K562 (cell line): Measurements from ENCODE around the gene MYO1F. TPM values are rescaled to one million over a fixed set of nuclear protein-coding genes. Genes with fewer than 3 reads are reported as not detected.
A peak's percentile ranks its signal among the peaks of the same experiment; 100 is the strongest.

Source experiments
- ATAC-seq: fragments of 200-7000 bp; cut with Tn5 transposase; 3 replicates; pipeline ENCODE4 v1.9.1; 2020; ENCODE audit warnings: moderate library complexity
- BruUV-seq: library from RNA; stranded (reverse); fragments of 400-500 nt; replicated peaks from 2 replicates; lab custom pipeline; 2021; lab: Mats Ljungman, UMichigan
- CTCF ChIA-PET: fragments of 300-600 bp; formaldehyde crosslinking; extraction: SDS; loops from one replicate; lab custom pipeline; 2021; ENCODE audit warnings: low intra/inter-chr PET ratio; lab: Yijun Ruan, JAX
- POLR2A ChIA-PET: fragments of 300-600, 350-650 bp; sonication (Branson Sonifier 250); formaldehyde crosslinking; extraction: SDS; loops from one replicate; lab custom pipeline; 2021; ENCODE audit warnings: antibody characterized with exemption, inconsistent platforms; lab: Yijun Ruan, JAX
- DNase-seq, 4 experiments: peaks; one replicate each; pipeline versions ENCODE4 v3.0.0 to v3.0.0-alpha.2; 2011 to 2018; ENCODE audit warnings: low spot score in 3 of 4, mixed read lengths in 3 of 4; ENCODE audit errors: extremely low read depth in 1 of 4
- FAIRE-seq: peaks from 2 replicates; lab custom pipeline; 2011; peaks lifted over from hg19 to GRCh38; lab: Jason Lieb, UNC
- H2AFZ ChIP-seq: 2 replicates; pipeline ENCODE4 v1.6.0; 2011; ENCODE audit warnings: low read depth, low read length, control low read depth, inconsistent platforms
- H3K27ac ChIP-seq: fragments of 200-600 bp; 3 replicates; pipeline ENCODE4 v1.8.0; 2011; ENCODE audit warnings: low read depth, mild to moderate bottlenecking, control low read depth, inconsistent platforms, low read length, moderate library complexity, mixed read lengths; ENCODE audit errors: extremely low read depth
- H3K27me3 ChIP-seq, 2 experiments: fragments of 300-600 bp in 1 of 2; 2 replicates in 1 of 2; 3 replicates in 1 of 2; pipeline versions ENCODE4 v1.6.0 to v1.8.0; 2011; ENCODE audit warnings: inconsistent platforms in 2 of 2, low read length in 2 of 2, mild to moderate bottlenecking in 1 of 2, mixed read lengths in 1 of 2, moderate library complexity in 1 of 2; ENCODE audit not compliant: control insufficient read depth in 2 of 2, insufficient read depth in 2 of 2
- H3K36me3 ChIP-seq: fragments of 300-600 bp; 3 replicates; pipeline ENCODE4 v1.8.0; 2011; ENCODE audit warnings: mild to moderate bottlenecking, low read length, inconsistent platforms; ENCODE audit not compliant: control insufficient read depth, insufficient read depth
- H3K4me1 ChIP-seq, 2 experiments: fragments of 200-600 bp in 1 of 2; replicated peaks in 1 of 2; 2 replicates in 1 of 2; 3 replicates in 1 of 2; pipeline versions ENCODE4 v1.5.1 to v1.8.0; 2011; ENCODE audit warnings: inconsistent platforms in 2 of 2, low read length in 2 of 2, mild to moderate bottlenecking in 1 of 2, mixed read lengths in 1 of 2, moderate library complexity in 1 of 2; ENCODE audit not compliant: control insufficient read depth in 2 of 2, insufficient read depth in 2 of 2
- H3K4me2 ChIP-seq: 2 replicates; pipeline ENCODE4 v1.6.1; 2011; ENCODE audit warnings: low read length, control low read depth, inconsistent platforms, mixed read lengths; ENCODE audit not compliant: insufficient read depth
- H3K4me3 ChIP-seq: fragments of 200-600 bp; sonication (generic), shearing (Covaris generic); 2 replicates; pipeline ENCODE4 v1.5.1; 2016; ENCODE audit warnings: control low read depth, inconsistent platforms
- H3K79me2 ChIP-seq: fragments of 200-600 bp; 3 replicates; pipeline ENCODE4 v1.8.0; 2011; ENCODE audit warnings: low read length, inconsistent platforms; ENCODE audit not compliant: control insufficient read depth, insufficient read depth
- H3K9ac ChIP-seq, 2 experiments: 2 replicates each; pipeline versions ENCODE4 v1.6.0 to v1.6.1; 2011; ENCODE audit warnings: low read depth in 2 of 2, low read length in 2 of 2, control low read depth in 1 of 2, inconsistent platforms in 1 of 2, mild to moderate bottlenecking in 1 of 2, mixed read lengths in 1 of 2; ENCODE audit not compliant: insufficient read depth in 1 of 2
- H3K9me1 ChIP-seq: one replicate; pipeline ENCODE4 v1.6.0; 2011; ENCODE audit warnings: inconsistent platforms, mild to moderate bottlenecking, low read length, moderate library complexity; ENCODE audit not compliant: control insufficient read depth, insufficient read depth
- H3K9me3 ChIP-seq: replicated peaks from 2 replicates; pipeline ENCODE4 v1.5.1; 2011; ENCODE audit warnings: low read depth, low read length, inconsistent platforms; ENCODE audit not compliant: control insufficient read depth, insufficient read depth
- H4K20me1 ChIP-seq: replicated peaks from 2 replicates; pipeline ENCODE4 v1.6.1; 2011; ENCODE audit warnings: low read length, inconsistent platforms, mixed read lengths; ENCODE audit not compliant: control insufficient read depth, insufficient read depth
- AFF1 ChIP-seq, 2 experiments: fragments of 450-650 bp; IDR thresholded peaks; 2 replicates each; pipeline ENCODE4 v1.6.1; 2018; ENCODE audit warnings: mild to moderate bottlenecking in 2 of 2, low read depth in 1 of 2; ENCODE audit not compliant: partially characterized antibody in 2 of 2
- CBX1 ChIP-seq: sonication (generic); IDR thresholded peaks from 2 replicates; pipeline ENCODE4 v1.6.1; 2016; ENCODE audit warnings: antibody characterized with exemption, low read depth, mild to moderate bottlenecking
- ELF2 ChIP-seq: fragments of 250-450 bp; sonication (Bioruptor Pico); IDR thresholded peaks from 2 replicates; pipeline ENCODE4 v1.5.0; 2021; ENCODE audit warnings: mild to moderate bottlenecking
- ELK3 ChIP-seq: fragments of 450-650 bp; formaldehyde crosslinking; IDR thresholded peaks from 2 replicates; pipeline ENCODE4 v1.4.0; 2020; ENCODE audit warnings: mild to moderate bottlenecking
- EWSR1 ChIP-seq: fragments of 450-650 bp; IDR thresholded peaks from 2 replicates; pipeline ENCODE4 v1.6.1; 2018; ENCODE audit warnings: borderline replicate concordance, mild to moderate bottlenecking, low read depth, moderate library complexity; ENCODE audit not compliant: partially characterized antibody
- L3MBTL2 ChIP-seq: fragments of 450-650 bp; IDR thresholded peaks from 2 replicates; pipeline ENCODE4 v1.6.1; 2016; ENCODE audit warnings: mild to moderate bottlenecking, moderate library complexity
- MCM2 ChIP-seq: fragments of 450-650 bp; IDR thresholded peaks from 2 replicates; pipeline ENCODE4 v1.6.1; 2017; ENCODE audit warnings: low read depth, mild to moderate bottlenecking
- MTF1 ChIP-seq: fragments of 250-450 bp; sonication (Bioruptor Pico); IDR thresholded peaks from 2 replicates; pipeline ENCODE4 v1.9.0; 2021; ENCODE audit warnings: moderate library complexity, mild to moderate bottlenecking, inconsistent platforms, borderline replicate concordance
- NELFE ChIP-seq: IDR thresholded peaks from 2 replicates; pipeline ENCODE4 v1.6.1; 2011; ENCODE audit warnings: mild to moderate bottlenecking; ENCODE audit not compliant: insufficient read depth, insufficient read length
- NFRKB ChIP-seq: fragments of 450-650 bp; IDR thresholded peaks from 2 replicates; pipeline ENCODE4 v1.6.1; 2016; ENCODE audit warnings: low read depth
- NFYB ChIP-seq: IDR thresholded peaks from 2 replicates; pipeline ENCODE4 v1.6.1; 2011; ENCODE audit warnings: mild to moderate bottlenecking, moderate library complexity; ENCODE audit not compliant: insufficient read length; ENCODE audit errors: extremely low read depth
- NONO ChIP-seq, 2 experiments: fragments of 200-400 bp in 1 of 2; fragments of 450-650 bp in 1 of 2; formaldehyde crosslinking in 1 of 2; IDR thresholded peaks; 2 replicates each; pipeline ENCODE4 v1.6.1; 2017; ENCODE audit warnings: low read depth in 2 of 2, mild to moderate bottlenecking in 2 of 2, moderate library complexity in 2 of 2, low read length in 1 of 2
- PCBP1 ChIP-seq: fragments of 200-400 bp; formaldehyde crosslinking; IDR thresholded peaks from 2 replicates; pipeline ENCODE4 v1.6.1; 2018; ENCODE audit warnings: mild to moderate bottlenecking, low read depth, low read length; ENCODE audit not compliant: poor library complexity, severe bottlenecking
- RBM34 ChIP-seq: fragments of 200-400 bp; formaldehyde crosslinking; IDR thresholded peaks from 2 replicates; pipeline ENCODE4 v1.6.1; 2018; ENCODE audit warnings: low read length, borderline replicate concordance; ENCODE audit not compliant: insufficient read depth
- SAFB2 ChIP-seq: fragments of 200-400 bp; formaldehyde crosslinking; IDR thresholded peaks from 2 replicates; pipeline ENCODE4 v1.6.1; 2018; ENCODE audit warnings: borderline replicate concordance, low read length, low read depth, moderate library complexity; ENCODE audit not compliant: severe bottlenecking
- TBL1XR1 ChIP-seq, 2 experiments: IDR thresholded peaks; 2 replicates each; pipeline ENCODE4 v1.6.1; 2012; ENCODE audit warnings: improper control_type of control experiment in 2 of 2, low read length in 2 of 2, mild to moderate bottlenecking in 1 of 2
- ZBTB17 ChIP-seq: fragments of 450-650 bp; formaldehyde crosslinking; IDR thresholded peaks from 2 replicates; pipeline ENCODE4 v1.4.0; 2020; ENCODE audit warnings: mild to moderate bottlenecking
- ZNF253 ChIP-seq: fragments of 250-450 bp; sonication (Bioruptor Pico); conservative IDR thresholded peaks from 2 replicates; pipeline ENCODE4 v1.6.1; 2021; ENCODE audit warnings: mild to moderate bottlenecking
- ZNF282 ChIP-seq: sonication (generic); formaldehyde crosslinking; IDR thresholded peaks from 2 replicates; pipeline ENCODE4 v1.8.1; 2023; ENCODE audit warnings: missing genetic modification reagents
- ZSCAN32 ChIP-seq: fragments of 450-650 bp; formaldehyde crosslinking; IDR thresholded peaks from 2 replicates; pipeline ENCODE4 v1.4.0; 2020; ENCODE audit warnings: mild to moderate bottlenecking, moderate library complexity
- WGBS: fragments of 100-300 bp; shearing (Covaris generic); methylation state at CpG from one replicate; pipeline ENCODE4 v1.1.6; 2016; ENCODE audit warnings: low coverage, mixed read lengths; ENCODE audit not compliant: insufficient coverage; ENCODE audit errors: missing lambda C conversion rate; 5-methylcytosine and 5-hydroxymethylcytosine counted together
- in situ Hi-C: fragments of 300-500 bp; cut with MboI; formaldehyde crosslinking; loops from 4 replicates; pipeline ENCODE4 v1.15.0; 2018; ENCODE audit warnings: inconsistent platforms, mixed read lengths
- intact Hi-C: fragments of 100-400 bp; cut with micrococcal nuclease; formaldehyde crosslinking; loops from 2 replicates; pipeline ENCODE4 v1.14.2; 2022
- polyA plus RNA-seq, 8 experiments: library from polyadenylated mRNA; depleted of rRNA in 4 of 8; stranded (reverse) in 5 of 8; unstranded in 3 of 8; fragments of >200 nt; fragmentation: Nextera tagmentation in 2 of 8; fragmentation: Illumina TruSeq in 1 of 8; extraction: Ambion mirVana in 2 of 8; extraction: Trizol in 1 of 8; gene quantifications; 2 replicates each; pipeline versions ENCODE4 v1.2.1 to v1.2.3, GENCODE V29; 2011 to 2014; ENCODE audit warnings: inconsistent platforms in 1 of 8, missing spikeins in 1 of 8
- total RNA-seq, 7 experiments: library from RNA; depleted of rRNA in 6 of 7; stranded (reverse); fragments of >200 nt in 6 of 7; fragmentation: Illumina TruSeq in 2 of 7; extraction: Trizol in 2 of 7; gene quantifications; 2 replicates each; pipeline versions ENCODE4 v1.2.1 to v1.2.3, GENCODE V29; 2011 to 2021; ENCODE audit warnings: low replicate concordance in 1 of 7

MYO1F gene
- total and polyA plus RNA-seq, 9 of the 15 experiments (the other 6 are each of a cell fraction or from before 2014, with no cell fraction given): 0.78 to 9.4 (median 4.3) TPM

GRCh38 chr19:8610936-8611300 lies 33.7 kb upstream of the MYO1F start:
- Histone ChIP-seq H3K4me3 (peak overlapping the region; percentile 35), H4K20me1 (no peaks in the 10 kb centered on the region), H3K27ac (no peak overlapping the region; the same call in 2 of the 3 replicates), H3K4me2 (no peak overlapping the region), H3K79me2 (no peaks in the 10 kb centered on the region), H3K9me1 (no peaks in the 10 kb centered on the region), H3K36me3 (no peaks in the 10 kb centered on the region), H2AFZ (no peak overlapping the region), H3K4me1 (peaks cover 6 to 21% of the 10 kb centered on the region in 2 experiments; a peak in 3 of 5 replicates), H3K9me3 (no peaks in the 10 kb centered on the region), H3K9ac (no peak overlapping the region; a peak in 1 of 4 replicates), H3K27me3 (peaks cover 2 to 18% of the 10 kb centered on the region in 2 experiments; a peak in 3 of 5 replicates)
- CTCF ChIA-PET: no interaction called here
- no CpG with 5 or more reads among the region's 9 CpGs for WGBS
- FAIRE-seq (no peak), DNase-seq (no peak), ATAC-seq (no peak)
- POLR2A ChIA-PET: no interaction called here
- TF ChIP-seq AFF1 (IDR thresholded peaks at IDR 0.05; ENCODE audit: low read depth in 1 of 2, partially characterized antibody in 2 of 2) (no peak), L3MBTL2 (no peak), NFRKB (no peak), TBL1XR1 (IDR thresholded peaks at IDR 0.05; ENCODE audit: low read length in 2 of 2) (no peak), NELFE (no peak), SAFB2 (no peak), PCBP1 (no peak), CBX1 (no peak), ZNF253 (no peak), MTF1 (CRISPR knock-in tag) (no peak), ZSCAN32 (no peak), NONO (IDR thresholded peaks at IDR 0.05; ENCODE audit: low read depth in 2 of 2, low read length in 1 of 2) (no peak), MCM2 (no peak), EWSR1 (no peak), ELF2 (no peak), ZBTB17 (CRISPR knock-in tag) (no peak), NFYB (no peak), ZNF282 (CRISPR knock-in tag) (no peak), RBM34 (no peak), ELK3 (CRISPR knock-in tag) (no peak)
- in situ Hi-C loops (loop anchor here (10.0 kb wide), 1 partner anchor 84 kb away; the partner anchor contains the start of gene ACTL9), intact Hi-C loops (loop anchor here (10.0 kb wide), 1 partner anchor 84 kb away; the partner anchor contains the start of gene ACTL9)
- BruUV-seq: no TSS peak
